Bronchial epithelial cell (primary cell): Measurements from ENCODE around the gene HIVEP3. TPM values are rescaled to one million over a fixed set of nuclear protein-coding genes. Genes with fewer than 3 reads are reported as not detected.
"Not testable (repeated sequence)": the region's sequence is repeated elsewhere in the genome, so short reads cannot be mapped to it uniquely, and the experiment has no call there.

Experiments
- DNase-seq: peaks from one replicate; pipeline ENCODE4 v3.0.0-alpha.2; 2010; ENCODE audit warnings: low read depth
- FAIRE-seq: peaks from 2 replicates; lab custom pipeline; 2011; peaks lifted over from hg19 to GRCh38; lab: Jason Lieb, UNC
- H3K27me3 ChIP-seq: 2 replicates; pipeline ENCODE4 v1.5.1; 2011; ENCODE audit warnings: low read length; ENCODE audit not compliant: control insufficient read depth, insufficient read depth
- H3K36me3 ChIP-seq: 2 replicates; pipeline ENCODE4 v1.5.1; 2011; ENCODE audit warnings: low read length; ENCODE audit not compliant: control insufficient read depth, insufficient read depth
- H3K4me3 ChIP-seq: 2 replicates; pipeline ENCODE4 v1.5.1; 2011; ENCODE audit warnings: mild to moderate bottlenecking, low read depth, low read length, control low read depth
- CTCF ChIP-seq: IDR thresholded peaks from 2 replicates; pipeline ENCODE4 v1.5.1; 2011; ENCODE audit warnings: mild to moderate bottlenecking, moderate library complexity, low read length, control low read depth, inconsistent platforms; ENCODE audit not compliant: insufficient read depth, severe bottlenecking
- total RNA-seq: library from RNA; depleted of rRNA; stranded (reverse); fragments of >200 nt; gene quantifications from 2 replicates; pipeline ENCODE4 v1.2.1, GENCODE V29; 2014

The HIVEP3 gene
- total RNA-seq, 1 donor from 2014 or later = under 0.01 TPM

- no peak for TF ChIP-seq CTCF
- DNase-seq = no peak
- H3K36me3 ChIP-seq = no peaks in the 10 kb centered on the region
- FAIRE-seq = no peak
- no peaks in the 10 kb centered on the region for H3K27me3 ChIP-seq
- no peak overlapping the region for H3K4me3 ChIP-seq
These were observed 218.9 kb downstream of the HIVEP3 start for GRCh38 chr1:41699861-41700248.

- FAIRE-seq (peak; percentile 23), DNase-seq (peak; percentile 31)
- H3K36me3 ChIP-seq = no peaks in the 10 kb centered on the region
- no peak overlapping the region for H3K4me3 ChIP-seq
- no peaks in the 10 kb centered on the region for H3K27me3 ChIP-seq
- TF ChIP-seq CTCF = no peak
These were observed 219.5 kb downstream of the HIVEP3 start for GRCh38 chr1:41698916-41699860.

- no peak for TF ChIP-seq CTCF
- DNase-seq = no peak
- no peak for FAIRE-seq
These were observed 222.3 kb downstream of the HIVEP3 start for GRCh38 chr1:41696381-41696780.

GRCh38 chr1:41695118-41695745 is 223.5 kb downstream of the HIVEP3 start:
- TF ChIP-seq CTCF = no peak
- DNase-seq (peak; percentile 30), FAIRE-seq (no peak)
- Histone ChIP-seq H3K36me3 (no peaks in the 10 kb centered on the region), H3K27me3 (no peaks in the 10 kb centered on the region), H3K4me3 (no peak overlapping the region)

More at GRCh38 chr1:41696381-41696780, 222.3 kb downstream of the HIVEP3 start:
- H3K4me3 ChIP-seq = no peak overlapping the region
- no peaks in the 10 kb centered on the region for H3K27me3 ChIP-seq
- H3K36me3 ChIP-seq = no peaks in the 10 kb centered on the region

- not testable (repeated sequence) for H3K36me3 ChIP-seq, H3K4me3 ChIP-seq, FAIRE-seq, H3K27me3 ChIP-seq, DNase-seq
These were observed 226.8 kb downstream of the HIVEP3 start for GRCh38 chr1:41691966-41692365.

- no peak for DNase-seq
- Histone ChIP-seq H3K36me3 (no peaks in the 10 kb centered on the region), H3K27me3 (no peaks in the 10 kb centered on the region), H3K4me3 (no peak overlapping the region)
- FAIRE-seq = no peak
- TF ChIP-seq CTCF = no peak
These were observed 227.3 kb downstream of the HIVEP3 start for GRCh38 chr1:41691424-41691823.
